Loucy (cell line): Measurements from ENCODE around the gene CHD9NB.

Source experiments
- H2AFZ ChIP-seq: fragments of 200-600 bp; sonication (generic); 2 replicates; pipeline ENCODE4 v1.6.0; 2016; ENCODE audit warnings: antibody characterized with exemption, mild to moderate bottlenecking, low read length, moderate library complexity
- H3F3A ChIP-seq: fragments of 200-600 bp; 2 replicates; pipeline ENCODE4 v1.6.0; 2016; ENCODE audit warnings: antibody characterized with exemption, low read depth, mild to moderate bottlenecking
- H3K27me3 ChIP-seq: fragments of 200-600 bp; sonication (generic); 2 replicates; pipeline ENCODE4 v1.6.1; 2014; ENCODE audit warnings: low read length, mild to moderate bottlenecking; ENCODE audit not compliant: insufficient read depth, poor library complexity, severe bottlenecking
- H3K36me3 ChIP-seq: fragments of 200-600 bp; sonication (generic); 2 replicates; pipeline ENCODE4 v1.6.1; 2016; ENCODE audit warnings: low read length; ENCODE audit not compliant: insufficient read depth
- H3K4me1 ChIP-seq: fragments of 200-600 bp; sonication (generic); 2 replicates; pipeline ENCODE4 v1.5.1; 2014; ENCODE audit warnings: low read length, mild to moderate bottlenecking; ENCODE audit not compliant: insufficient read depth, poor library complexity, severe bottlenecking
- H3K4me2 ChIP-seq: fragments of 200-600 bp; sonication (generic); 2 replicates; pipeline ENCODE4 v1.6.0; 2014; ENCODE audit warnings: antibody characterized with exemption, low read length, low read depth, mild to moderate bottlenecking; ENCODE audit not compliant: poor library complexity, severe bottlenecking
- H3K4me3 ChIP-seq: fragments of 200-600 bp; sonication (generic); 2 replicates; pipeline ENCODE4 v1.5.1; 2014; ENCODE audit warnings: low read length, mild to moderate bottlenecking, mixed read lengths; ENCODE audit not compliant: poor library complexity, severe bottlenecking
- H3K79me2 ChIP-seq: fragments of 200-600 bp; sonication (generic); 2 replicates; pipeline ENCODE4 v1.6.1; 2014; ENCODE audit warnings: low read length; ENCODE audit not compliant: insufficient read depth
- H3K9ac ChIP-seq: fragments of 200-600 bp; sonication (generic); 2 replicates; pipeline ENCODE4 v1.6.0; 2014; ENCODE audit warnings: mild to moderate bottlenecking, low read depth, low read length, moderate library complexity; ENCODE audit not compliant: poor library complexity, severe bottlenecking
- H3K9me2 ChIP-seq: fragments of 200-600 bp; sonication (generic); replicated peaks from 2 replicates; pipeline ENCODE4 v1.6.1; 2016; ENCODE audit warnings: low read depth, low read length, mixed read lengths
- H3K9me3 ChIP-seq: fragments of 200-600 bp; sonication (generic); 2 replicates; pipeline ENCODE4 v1.6.1; 2014; ENCODE audit warnings: mild to moderate bottlenecking, antibody characterized with exemption, low read length, low read depth; ENCODE audit not compliant: insufficient read depth
- H4K20me1 ChIP-seq: fragments of 200-600 bp; sonication (generic); 2 replicates; pipeline ENCODE4 v1.6.0; 2014; ENCODE audit warnings: antibody characterized with exemption, low read length, mild to moderate bottlenecking; ENCODE audit not compliant: insufficient read depth, poor library complexity, severe bottlenecking
- EZH2phosphoT487 ChIP-seq: fragments of 200-600 bp; IDR thresholded peaks from 2 replicates; pipeline ENCODE4 v1.6.1; 2018; ENCODE audit warnings: antibody characterized with exemption, mild to moderate bottlenecking, moderate library complexity, borderline replicate concordance
- TF ChIP-seq, protein P1 (sequence below): fragments of 200-600 bp; sonication (generic); conservative IDR thresholded peaks from 2 replicates; pipeline ENCODE4 v1.5.1; 2014; ENCODE audit warnings: mild to moderate bottlenecking, antibody characterized with exemption, low read length

The CHD9NB gene

GRCh38 chr16:53094013-53094630, 41.4 kb upstream of the CHD9NB start:
- Histone ChIP-seq H3K79me2 (peaks cover 5% of the 10 kb centered on the region; the same call in 1 of the 2 replicates), H3K9ac (no peak overlapping the region), H3K4me3 (no peak overlapping the region), H3K9me3 (no peaks in the 10 kb centered on the region), H2AFZ (no peak overlapping the region), H3K9me2 (no peaks in the 10 kb centered on the region), H3K4me2 (no peak overlapping the region), H3K27me3 (no peaks in the 10 kb centered on the region), H3K36me3 (no peaks in the 10 kb centered on the region), H4K20me1 (no peaks in the 10 kb centered on the region), H3F3A (peaks cover 4% of the 10 kb centered on the region; the same call in 1 of the 2 replicates), H3K4me1 (peaks cover 30% of the 10 kb centered on the region)
- TF ChIP-seq, protein P1, sequence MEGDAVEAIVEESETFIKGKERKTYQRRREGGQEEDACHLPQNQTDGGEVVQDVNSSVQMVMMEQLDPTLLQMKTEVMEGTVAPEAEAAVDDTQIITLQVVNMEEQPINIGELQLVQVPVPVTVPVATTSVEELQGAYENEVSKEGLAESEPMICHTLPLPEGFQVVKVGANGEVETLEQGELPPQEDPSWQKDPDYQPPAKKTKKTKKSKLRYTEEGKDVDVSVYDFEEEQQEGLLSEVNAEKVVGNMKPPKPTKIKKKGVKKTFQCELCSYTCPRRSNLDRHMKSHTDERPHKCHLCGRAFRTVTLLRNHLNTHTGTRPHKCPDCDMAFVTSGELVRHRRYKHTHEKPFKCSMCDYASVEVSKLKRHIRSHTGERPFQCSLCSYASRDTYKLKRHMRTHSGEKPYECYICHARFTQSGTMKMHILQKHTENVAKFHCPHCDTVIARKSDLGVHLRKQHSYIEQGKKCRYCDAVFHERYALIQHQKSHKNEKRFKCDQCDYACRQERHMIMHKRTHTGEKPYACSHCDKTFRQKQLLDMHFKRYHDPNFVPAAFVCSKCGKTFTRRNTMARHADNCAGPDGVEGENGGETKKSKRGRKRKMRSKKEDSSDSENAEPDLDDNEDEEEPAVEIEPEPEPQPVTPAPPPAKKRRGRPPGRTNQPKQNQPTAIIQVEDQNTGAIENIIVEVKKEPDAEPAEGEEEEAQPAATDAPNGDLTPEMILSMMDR: no peak
- no peak for TF ChIP-seq EZH2phosphoT487

DNA sequence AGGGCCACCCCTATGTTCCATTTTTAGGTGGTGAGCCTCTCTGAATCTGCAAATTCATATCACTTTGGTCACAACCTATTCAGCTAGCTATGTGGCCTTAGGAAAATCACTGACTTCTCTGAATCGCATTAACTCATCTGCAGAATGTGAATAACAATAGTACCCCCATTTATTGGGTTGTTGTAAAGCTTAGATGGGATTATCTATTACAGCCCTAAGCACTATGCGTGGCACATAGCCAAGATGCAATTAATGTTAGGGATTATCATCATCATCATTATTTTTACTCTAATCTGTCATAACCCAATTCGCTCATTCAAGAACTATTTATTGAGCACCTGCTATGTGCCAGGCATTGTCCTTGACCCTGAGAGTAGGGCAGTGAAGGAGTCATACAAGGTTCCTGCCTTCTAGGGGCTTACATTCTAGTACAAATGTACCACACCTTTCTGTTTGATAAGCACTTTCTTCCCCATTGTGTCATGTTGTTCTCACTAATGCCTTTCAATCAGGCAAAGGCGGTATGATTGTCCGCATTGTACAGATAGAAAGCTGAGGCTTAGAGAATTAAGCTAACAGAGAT, 40.6 kb upstream of the CHD9NB start:
- Histone ChIP-seq H3K27me3 (no peaks in the 10 kb centered on the region), H3K9ac (no peak overlapping the region), H4K20me1 (no peaks in the 10 kb centered on the region), H3K9me3 (no peaks in the 10 kb centered on the region), H3K79me2 (peaks cover 5% of the 10 kb centered on the region; the same call in 1 of the 2 replicates), H3K9me2 (no peaks in the 10 kb centered on the region), H3K4me1 (peaks cover 22% of the 10 kb centered on the region), H2AFZ (no peak overlapping the region), H3K4me2 (no peak overlapping the region), H3K36me3 (no peaks in the 10 kb centered on the region), H3F3A (no peaks in the 10 kb centered on the region), H3K4me3 (no peak overlapping the region)
- TF ChIP-seq, protein P1: no peak
- no peak for TF ChIP-seq EZH2phosphoT487

DNA sequence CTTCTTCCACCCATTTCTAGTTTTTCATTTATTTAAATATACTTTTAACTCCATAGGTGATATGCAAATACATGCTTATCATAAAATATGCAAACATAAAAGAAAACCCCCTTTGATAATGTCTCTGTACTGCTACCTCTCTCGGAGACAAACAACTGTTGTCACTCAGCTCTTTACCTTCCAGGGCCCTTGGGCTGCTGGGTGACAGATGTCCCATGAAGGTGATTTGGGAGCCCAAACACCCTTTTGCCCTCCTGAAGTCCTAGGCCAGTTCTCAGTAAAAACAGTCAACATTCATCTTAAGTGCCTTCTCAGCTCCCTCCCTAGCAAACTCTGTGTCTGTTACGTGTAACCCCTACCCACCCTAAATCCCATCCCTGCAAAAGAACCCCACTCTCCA, 39.6 kb upstream of the CHD9NB start:
- Histone ChIP-seq H3K9me3 (no peaks in the 10 kb centered on the region), H3K9ac (no peak overlapping the region), H3K4me3 (no peak overlapping the region), H2AFZ (no peak overlapping the region), H3K4me1 (peaks cover 18% of the 10 kb centered on the region), H3K36me3 (no peaks in the 10 kb centered on the region), H3K9me2 (no peaks in the 10 kb centered on the region), H3K79me2 (peaks cover under 1% of the 10 kb centered on the region; the same call in 1 of the 2 replicates), H4K20me1 (no peaks in the 10 kb centered on the region), H3F3A (no peaks in the 10 kb centered on the region), H3K27me3 (no peaks in the 10 kb centered on the region), H3K4me2 (no peak overlapping the region)
- TF ChIP-seq, protein P1: no peak
- TF ChIP-seq EZH2phosphoT487: no peak
